Esophagus squamous epithelium (tissue), 4 donors: ENCODE data around the gene KLK13.

Experiments
- POLR2A ChIP-seq, 4 donors: fragments of 450-650 bp; IDR thresholded peaks; one replicate each; pipeline ENCODE4 v1.6.1; 2017; ENCODE audit warnings: antibody characterized with exemption in 4 of 4, mild to moderate bottlenecking in 4 of 4, moderate library complexity in 3 of 4
- TF ChIP-seq, protein P1 (sequence below), 6 experiments: fragments of 450-650 bp in 4 of 6; fragments of 200-600 bp in 2 of 6; sonication (generic) in 2 of 6; IDR thresholded peaks; one replicate each; pipeline ENCODE4 v1.5.1; 2016 to 2019; ENCODE audit warnings: antibody characterized with exemption in 6 of 6, mild to moderate bottlenecking in 4 of 6, moderate library complexity in 4 of 6

DNA sequence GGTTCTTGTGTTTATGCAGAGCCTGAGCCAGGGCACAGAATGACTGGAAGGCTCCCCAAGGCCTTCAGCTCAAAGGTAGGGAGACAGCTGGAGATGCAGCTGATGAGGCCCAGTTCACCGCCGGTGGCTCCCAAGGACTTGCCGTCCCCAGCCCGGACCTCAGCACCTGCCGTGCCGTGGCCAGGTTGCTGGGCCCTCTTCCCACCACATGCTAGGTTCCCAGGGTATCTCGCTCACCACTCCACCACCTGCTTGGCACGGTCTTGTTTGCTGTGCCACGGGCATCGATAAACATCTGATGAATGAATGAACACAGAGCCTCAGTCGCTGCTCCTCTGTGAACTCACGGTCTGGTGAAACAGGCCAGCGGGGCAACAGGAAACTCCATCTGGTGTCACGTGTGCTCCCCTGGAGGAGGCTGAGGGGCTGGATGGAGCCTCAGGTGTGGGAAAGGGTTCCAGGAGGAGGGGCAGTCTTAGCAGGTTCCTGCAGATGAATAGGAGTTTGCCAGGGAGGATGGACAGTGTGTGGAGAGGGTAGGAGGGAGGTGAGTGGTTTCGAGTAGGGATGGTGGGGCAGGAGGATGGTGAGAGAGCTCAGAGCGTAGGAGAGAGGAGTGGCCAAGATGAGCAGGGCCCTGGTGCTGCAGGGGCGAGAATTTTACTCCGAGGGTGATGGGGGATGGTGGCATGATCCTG is 21.4 kb upstream of the KLK13 start:
- TF ChIP-seq POLR2A (IDR thresholded peaks at IDR 0.05), result no peak
- TF ChIP-seq, protein P1, sequence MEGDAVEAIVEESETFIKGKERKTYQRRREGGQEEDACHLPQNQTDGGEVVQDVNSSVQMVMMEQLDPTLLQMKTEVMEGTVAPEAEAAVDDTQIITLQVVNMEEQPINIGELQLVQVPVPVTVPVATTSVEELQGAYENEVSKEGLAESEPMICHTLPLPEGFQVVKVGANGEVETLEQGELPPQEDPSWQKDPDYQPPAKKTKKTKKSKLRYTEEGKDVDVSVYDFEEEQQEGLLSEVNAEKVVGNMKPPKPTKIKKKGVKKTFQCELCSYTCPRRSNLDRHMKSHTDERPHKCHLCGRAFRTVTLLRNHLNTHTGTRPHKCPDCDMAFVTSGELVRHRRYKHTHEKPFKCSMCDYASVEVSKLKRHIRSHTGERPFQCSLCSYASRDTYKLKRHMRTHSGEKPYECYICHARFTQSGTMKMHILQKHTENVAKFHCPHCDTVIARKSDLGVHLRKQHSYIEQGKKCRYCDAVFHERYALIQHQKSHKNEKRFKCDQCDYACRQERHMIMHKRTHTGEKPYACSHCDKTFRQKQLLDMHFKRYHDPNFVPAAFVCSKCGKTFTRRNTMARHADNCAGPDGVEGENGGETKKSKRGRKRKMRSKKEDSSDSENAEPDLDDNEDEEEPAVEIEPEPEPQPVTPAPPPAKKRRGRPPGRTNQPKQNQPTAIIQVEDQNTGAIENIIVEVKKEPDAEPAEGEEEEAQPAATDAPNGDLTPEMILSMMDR (IDR thresholded peaks at IDR 0.05), result no peak
